H54 (cell line): ENCODE results near the gene PTPRG.

ENCODE experiments used
- DNase-seq: peaks from one replicate; pipeline ENCODE4 v3.0.0; 2011; ENCODE audit warnings: low spot score, mixed read lengths; ENCODE audit not compliant: insufficient read length
- FAIRE-seq: peaks from 3 replicates; lab custom pipeline; 2011; peaks lifted over from hg19 to GRCh38; lab: Jason Lieb, UNC
- POLR2A ChIP-seq: IDR thresholded peaks from 2 replicates; pipeline ENCODE4 v1.6.1; 2011; ENCODE audit warnings: low read depth, mild to moderate bottlenecking, low read length

The PTPRG gene

GRCh38 chr3:61769266-61769990 is 208.1 kb downstream of the PTPRG start:
- no peak for TF ChIP-seq POLR2A
- FAIRE-seq: no peak
- no peak for DNase-seq

DNA sequence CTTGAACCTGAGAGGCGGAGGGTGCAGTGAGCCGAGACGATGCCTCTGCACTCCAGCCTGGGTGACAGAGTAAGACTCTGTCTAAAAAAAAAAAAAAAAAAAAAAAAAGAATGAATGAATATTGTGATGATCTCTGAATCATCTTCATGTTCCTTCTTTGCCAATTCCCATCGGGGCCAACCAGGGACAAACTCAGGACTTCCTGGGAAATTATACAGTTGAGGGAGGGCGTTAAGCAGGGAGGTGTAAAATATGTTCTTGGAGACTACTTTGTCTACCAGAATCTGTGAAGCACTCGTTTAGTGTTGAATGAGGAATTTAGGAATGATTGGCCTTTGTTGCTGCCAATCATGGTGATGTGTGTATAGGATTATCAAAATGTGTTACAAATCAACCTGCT is 210.6 kb downstream of the PTPRG start:
- FAIRE-seq: no peak
- DNase-seq: no peak
- no peak for TF ChIP-seq POLR2A

GRCh38 chr3:61772456-61772855 is 211.1 kb downstream of the PTPRG start:
- no peak for FAIRE-seq
- TF ChIP-seq POLR2A: no peak

GRCh38 chr3:61774279-61774890 is 213.0 kb downstream of the PTPRG start:
- no peak for TF ChIP-seq POLR2A
- DNase-seq (no peak), FAIRE-seq (no peak)

More at GRCh38 chr3:61772456-61772855, 211.1 kb downstream of the PTPRG start:
- no peak for DNase-seq

DNA sequence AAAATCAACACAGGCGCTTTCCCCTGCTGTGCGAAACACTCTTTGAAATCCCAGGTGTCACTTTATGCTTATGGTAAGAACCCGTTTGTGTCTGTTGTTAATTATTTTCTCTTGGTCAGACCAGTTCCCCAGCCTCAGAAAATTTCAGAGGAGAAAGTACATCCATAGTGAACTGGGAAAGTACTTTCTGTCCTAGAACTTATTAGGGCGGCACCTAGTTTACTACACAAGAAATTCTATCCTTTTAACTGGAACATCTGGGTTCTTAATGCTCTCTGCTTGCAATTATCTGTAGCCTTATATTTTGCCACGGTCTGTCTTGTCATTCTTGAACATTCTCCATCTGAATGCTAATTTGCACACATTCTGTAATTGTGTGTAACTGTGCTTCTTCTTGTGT is 215.0 kb downstream of the PTPRG start:
- FAIRE-seq (no peak), DNase-seq (no peak)
- no peak for TF ChIP-seq POLR2A

GRCh38 chr3:61777483-61777882 is 216.1 kb downstream of the PTPRG start:
- DNase-seq (no peak), FAIRE-seq (no peak)
- TF ChIP-seq POLR2A: no peak

DNA sequence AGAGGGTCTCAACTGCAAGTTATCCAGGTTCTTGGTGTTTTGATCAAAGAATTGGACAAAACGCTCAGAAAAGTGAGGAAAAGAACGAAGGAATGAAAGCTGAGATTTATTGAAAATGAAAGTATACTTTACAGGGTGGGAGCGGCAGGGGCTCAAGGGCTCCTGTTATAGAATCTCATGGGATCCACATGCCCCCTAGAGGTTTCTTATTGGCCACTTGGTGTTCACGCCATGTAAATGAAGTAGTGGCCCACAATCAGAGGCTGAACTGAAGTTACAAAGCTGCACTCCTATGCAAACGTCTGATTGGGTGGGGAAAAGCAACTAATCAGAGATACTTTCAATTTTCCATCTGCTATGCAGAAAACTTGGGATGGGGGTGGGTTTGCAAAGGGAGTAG is 216.7 kb downstream of the PTPRG start:
- DNase-seq (no peak), FAIRE-seq (no peak)
- TF ChIP-seq POLR2A: no peak

- DNase-seq (no peak), FAIRE-seq (no peak)
- no peak for TF ChIP-seq POLR2A
These were observed 218.6 kb downstream of the PTPRG start for GRCh38 chr3:61780016-61780415.

DNA sequence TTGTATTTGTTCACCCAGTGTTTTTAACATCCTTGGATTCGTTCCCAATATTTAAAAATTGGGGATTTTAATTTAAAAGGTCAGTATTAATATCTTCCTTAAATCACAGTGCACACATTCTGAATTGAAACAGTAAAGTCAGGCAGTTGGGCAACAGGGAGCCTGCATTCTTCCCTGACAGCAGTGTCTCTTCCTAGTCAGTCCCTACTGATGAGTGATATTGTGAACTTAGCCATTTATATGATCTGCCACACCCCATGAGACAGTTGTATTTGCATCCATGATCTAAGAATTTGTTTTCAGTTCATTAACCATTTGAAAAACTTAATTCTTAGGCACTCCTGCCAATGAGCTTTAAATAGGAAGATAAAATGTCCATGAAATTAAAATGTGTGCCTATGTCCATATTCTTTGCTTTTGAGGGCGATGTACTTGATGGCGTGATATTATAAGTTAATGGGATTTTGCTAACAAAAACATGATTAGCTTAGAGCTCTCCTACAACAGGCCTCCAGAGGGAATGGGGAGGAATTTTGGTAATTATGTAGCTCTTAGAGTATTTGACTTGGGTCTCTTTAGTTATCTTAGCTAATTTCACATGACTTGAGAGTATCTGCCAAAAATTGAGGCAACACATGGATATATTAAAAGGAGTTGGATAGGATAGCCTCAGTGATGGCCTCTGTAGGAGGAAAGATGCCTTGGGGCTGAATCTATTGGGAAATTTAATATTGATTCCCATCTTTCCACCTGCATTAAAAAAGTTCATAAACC is 219.3 kb downstream of the PTPRG start:
- FAIRE-seq: peak; percentile 50
- TF ChIP-seq POLR2A: no peak
- DNase-seq: no peak

DNA sequence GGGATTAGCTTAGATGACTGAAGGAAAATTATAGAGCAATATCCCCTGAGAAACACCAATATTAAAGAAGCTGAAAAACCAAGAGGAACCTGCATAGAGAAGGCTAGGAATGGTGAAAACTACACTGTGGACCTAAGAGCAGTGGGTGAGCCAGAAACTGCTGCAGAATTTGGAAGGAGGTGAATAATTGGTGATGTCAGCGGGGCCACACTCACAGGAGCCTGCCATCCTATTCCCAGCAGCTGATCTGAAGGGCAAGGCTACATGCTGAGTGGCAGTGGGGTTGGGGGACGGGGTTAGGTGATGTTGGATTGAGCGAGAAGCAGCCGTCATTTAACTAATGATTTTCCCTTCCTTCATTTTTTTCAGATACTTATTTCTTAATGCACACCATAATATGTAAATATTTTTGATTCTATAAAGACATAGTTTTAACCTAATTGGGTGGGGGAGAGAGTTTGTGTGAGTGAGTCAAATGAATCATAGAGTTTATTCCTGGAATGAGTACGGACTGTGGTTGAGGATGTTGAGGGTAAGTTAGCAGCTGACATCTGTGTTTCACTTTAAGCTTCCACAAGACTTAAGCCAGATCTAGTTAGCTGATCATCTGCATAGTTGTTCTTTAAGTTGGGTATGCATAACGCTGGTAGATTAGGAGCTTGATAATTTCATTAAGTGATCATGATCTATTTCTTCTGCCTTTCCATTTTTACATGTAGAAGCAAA is 222.8 kb downstream of the PTPRG start:
- peak; percentile 94 for FAIRE-seq
- peak; percentile 33 for DNase-seq
- no peak for TF ChIP-seq POLR2A

DNA sequence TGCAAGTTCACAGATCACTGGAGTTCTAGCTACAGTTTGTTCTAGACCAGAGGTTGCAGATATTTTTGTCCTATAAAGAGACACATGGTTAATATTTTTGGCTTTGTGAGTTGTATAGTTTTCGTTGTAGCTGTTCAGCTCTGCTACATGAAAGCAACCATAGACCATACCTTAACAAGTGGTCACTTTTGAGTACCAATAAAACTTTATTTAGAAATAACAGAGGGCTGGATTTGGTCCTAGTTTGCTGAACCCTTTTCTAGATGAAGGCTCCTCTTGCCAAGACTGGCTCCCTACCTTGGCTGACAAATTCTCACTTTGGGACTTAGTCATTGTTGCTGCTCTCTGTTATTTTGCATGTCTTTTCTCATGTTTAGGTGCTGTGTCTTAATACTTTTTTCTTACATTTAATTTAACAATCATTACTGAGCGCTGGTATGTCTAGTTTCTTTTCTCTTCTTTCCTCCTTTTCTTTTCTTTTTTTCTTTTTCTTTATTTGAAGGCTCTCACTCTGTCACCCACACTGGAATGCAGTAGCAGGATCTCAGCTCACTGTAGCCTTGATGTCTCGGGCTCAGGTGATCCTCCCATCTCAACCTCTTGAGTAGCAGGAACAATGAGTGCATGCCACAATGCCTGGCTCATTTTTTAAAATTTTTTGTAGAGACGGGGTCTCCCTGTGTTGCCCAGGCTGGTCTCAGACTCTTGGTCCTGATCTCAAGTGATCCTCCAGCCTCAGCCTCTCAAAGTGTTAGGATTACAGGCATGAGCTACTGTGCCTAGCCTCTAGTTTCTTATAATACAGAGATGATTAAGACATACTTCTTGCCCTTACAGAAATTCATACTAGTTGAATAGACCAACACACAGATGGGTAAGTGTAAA is 227.5 kb downstream of the PTPRG start:
- FAIRE-seq: peak; percentile 20
- TF ChIP-seq POLR2A: no peak
- no peak for DNase-seq

- FAIRE-seq (peak; percentile 64), DNase-seq (no peak)
- no peak for TF ChIP-seq POLR2A
These were observed 228.5 kb downstream of the PTPRG start for GRCh38 chr3:61789861-61790260.

- no peak for DNase-seq
- FAIRE-seq: peak; percentile 30
- TF ChIP-seq POLR2A: no peak
These were observed 229.0 kb downstream of the PTPRG start for GRCh38 chr3:61790411-61790810.

DNA sequence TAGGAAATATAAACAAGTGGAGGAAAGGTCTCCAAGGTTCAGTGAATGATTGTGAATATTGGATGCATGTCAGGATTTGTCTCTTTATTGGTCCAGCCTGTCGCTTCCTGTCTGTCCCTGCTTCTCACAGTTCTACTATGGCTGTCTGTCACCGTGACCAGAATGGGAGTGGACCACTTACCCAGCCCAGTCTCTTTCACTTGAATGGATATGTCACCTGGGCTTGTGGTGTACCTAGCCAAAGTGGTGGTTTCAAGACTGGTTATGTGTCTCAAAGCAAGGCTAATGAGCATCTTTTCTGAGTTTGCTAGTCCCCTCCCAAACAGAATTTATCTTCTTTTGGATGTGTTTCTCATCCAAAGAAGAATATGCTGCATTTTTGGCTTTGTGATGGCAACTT is 231.7 kb downstream of the PTPRG start:
- TF ChIP-seq POLR2A: no peak
- FAIRE-seq (no peak), DNase-seq (no peak)
